LNCAP (cell line): ENCODE data around the gene LCA5.

Experiments used
- TF ChIP-seq, protein P1 (sequence below): fragments of 450-650 bp; IDR thresholded peaks from 2 replicates; pipeline ENCODE4 v1.5.1; 2017; ENCODE audit warnings: mild to moderate bottlenecking

The LCA5 gene

DNA sequence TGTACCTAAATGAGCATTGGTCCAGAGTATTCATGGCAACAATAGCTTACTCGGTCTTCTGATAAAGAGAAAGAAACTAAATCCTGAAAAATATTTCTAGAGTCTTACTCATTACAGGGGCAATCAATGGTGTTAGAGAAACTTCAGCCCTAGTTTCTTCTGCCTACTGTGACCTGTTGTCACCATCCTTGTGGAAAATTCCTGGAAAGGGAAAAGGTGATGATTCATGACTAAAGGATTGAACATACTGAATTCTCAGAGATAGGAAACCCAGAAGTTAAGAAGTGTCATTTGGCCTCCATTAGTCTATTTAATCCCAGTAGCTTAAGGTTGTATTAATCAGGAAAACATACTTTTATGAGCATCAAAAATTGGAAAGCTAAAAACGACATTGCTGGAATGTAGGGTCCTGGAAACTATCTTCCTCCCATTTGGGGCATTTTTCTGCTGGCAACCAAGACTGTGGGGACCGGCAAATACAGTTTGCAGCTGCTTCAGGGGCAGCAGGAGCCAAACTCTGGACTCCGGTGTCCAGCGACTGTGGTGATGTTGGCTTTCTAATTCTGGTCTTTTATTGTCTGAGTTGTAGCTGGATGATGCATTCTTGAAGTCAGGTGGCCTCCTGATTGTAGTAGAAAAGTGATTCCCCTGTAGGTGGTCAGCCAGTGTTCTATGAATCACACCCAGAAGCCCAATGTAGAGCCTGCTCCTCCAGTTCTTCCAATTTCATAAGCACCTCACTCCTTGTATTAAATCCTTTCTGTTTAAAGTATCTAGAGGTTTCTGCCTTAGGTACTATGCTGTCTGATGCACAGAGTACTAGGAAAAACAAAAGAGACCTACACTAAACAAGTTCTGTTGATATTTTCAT, 67.6 kb downstream of the LCA5 start:
- TF ChIP-seq, protein P1, sequence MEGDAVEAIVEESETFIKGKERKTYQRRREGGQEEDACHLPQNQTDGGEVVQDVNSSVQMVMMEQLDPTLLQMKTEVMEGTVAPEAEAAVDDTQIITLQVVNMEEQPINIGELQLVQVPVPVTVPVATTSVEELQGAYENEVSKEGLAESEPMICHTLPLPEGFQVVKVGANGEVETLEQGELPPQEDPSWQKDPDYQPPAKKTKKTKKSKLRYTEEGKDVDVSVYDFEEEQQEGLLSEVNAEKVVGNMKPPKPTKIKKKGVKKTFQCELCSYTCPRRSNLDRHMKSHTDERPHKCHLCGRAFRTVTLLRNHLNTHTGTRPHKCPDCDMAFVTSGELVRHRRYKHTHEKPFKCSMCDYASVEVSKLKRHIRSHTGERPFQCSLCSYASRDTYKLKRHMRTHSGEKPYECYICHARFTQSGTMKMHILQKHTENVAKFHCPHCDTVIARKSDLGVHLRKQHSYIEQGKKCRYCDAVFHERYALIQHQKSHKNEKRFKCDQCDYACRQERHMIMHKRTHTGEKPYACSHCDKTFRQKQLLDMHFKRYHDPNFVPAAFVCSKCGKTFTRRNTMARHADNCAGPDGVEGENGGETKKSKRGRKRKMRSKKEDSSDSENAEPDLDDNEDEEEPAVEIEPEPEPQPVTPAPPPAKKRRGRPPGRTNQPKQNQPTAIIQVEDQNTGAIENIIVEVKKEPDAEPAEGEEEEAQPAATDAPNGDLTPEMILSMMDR: no peak

DNA sequence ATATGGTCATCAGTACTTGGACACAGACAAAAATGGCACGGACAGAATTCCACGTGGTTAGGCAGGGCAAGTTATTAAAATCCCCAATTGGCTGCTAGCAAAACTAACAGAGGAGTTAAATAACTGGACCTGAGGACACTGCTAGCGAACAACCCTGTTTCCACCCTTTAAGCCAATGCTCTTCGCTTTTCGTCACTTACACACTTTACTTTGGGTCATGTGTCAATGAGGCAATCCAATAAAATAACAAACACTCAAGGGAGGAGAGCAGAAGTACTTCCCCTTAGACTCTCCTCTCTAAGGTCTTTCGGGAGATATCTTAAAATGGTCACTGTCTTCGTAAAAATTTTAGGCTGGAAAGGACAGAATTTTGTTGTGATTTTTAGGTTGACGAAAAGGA, 68.6 kb downstream of the LCA5 start:
- TF ChIP-seq, protein P1: no peak

DNA sequence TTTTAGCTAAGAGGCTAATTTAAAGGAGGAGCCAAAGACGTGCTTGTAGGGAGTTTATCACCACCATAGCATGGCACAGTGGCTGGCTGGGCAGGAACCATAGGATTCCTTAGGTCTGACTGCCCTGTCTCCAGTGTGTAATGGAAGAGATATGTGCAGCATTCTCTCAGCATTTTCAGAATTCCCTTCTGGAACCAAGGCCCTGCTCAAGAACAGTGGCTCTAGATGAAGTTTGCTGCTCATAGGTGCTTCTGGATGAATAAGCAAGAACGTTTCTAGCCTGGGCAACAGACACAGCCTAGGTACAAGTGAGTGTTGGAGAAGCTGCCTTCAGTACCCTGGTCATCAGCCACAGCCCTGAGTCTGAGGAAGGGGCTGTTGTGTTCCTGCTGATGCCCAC, 69.1 kb downstream of the LCA5 start:
- TF ChIP-seq, protein P1: no peak

DNA sequence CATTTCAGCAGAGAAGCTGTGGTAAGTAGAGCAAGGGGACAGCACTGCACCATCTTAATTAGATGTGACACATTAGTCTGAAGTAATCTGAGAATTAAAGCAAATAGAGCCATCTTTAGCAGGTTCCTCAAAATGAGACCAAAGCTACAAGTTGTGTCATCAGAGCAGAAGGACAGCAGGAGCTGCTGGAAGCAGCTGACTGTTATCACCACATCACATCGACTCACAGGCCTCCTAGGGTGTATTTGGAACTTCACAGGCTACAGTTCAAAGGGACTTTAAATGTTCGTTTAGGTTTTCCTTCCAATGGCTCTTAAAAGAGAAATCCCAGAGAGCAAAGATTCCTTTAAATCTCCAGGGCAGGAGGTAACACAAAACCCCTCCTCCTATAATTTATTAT, 69.5 kb downstream of the LCA5 start:
- TF ChIP-seq, protein P1: no peak

DNA sequence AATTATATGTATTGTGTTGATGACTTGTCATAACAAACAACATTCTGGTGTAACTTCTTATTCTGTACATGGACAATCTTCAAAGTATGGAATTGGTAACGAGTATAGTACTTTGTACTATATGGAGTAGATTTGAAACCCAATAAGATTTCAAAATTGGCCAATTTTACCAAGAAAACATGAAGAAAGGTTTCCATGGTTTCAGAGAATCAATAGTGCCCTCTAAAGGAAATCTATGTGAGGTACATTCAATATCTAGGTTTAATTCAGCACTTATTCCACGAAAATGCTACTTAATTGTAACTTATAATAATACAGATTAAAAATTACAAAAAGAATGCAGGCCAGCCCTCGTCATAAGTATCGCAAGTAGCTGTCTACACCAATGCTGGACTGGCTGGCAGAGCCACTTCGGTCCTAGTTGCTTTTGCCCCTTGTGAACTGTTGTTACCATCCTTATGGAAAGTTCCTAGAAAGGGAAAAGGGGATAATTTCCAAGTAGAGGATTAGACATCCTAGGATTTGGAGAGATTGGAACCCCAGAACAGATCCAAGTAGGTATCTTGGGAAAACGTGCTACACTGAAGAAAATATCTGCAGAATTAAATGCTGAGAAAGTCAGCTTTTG, 70.9 kb downstream of the LCA5 start:
- TF ChIP-seq, protein P1: peak; percentile 57

DNA sequence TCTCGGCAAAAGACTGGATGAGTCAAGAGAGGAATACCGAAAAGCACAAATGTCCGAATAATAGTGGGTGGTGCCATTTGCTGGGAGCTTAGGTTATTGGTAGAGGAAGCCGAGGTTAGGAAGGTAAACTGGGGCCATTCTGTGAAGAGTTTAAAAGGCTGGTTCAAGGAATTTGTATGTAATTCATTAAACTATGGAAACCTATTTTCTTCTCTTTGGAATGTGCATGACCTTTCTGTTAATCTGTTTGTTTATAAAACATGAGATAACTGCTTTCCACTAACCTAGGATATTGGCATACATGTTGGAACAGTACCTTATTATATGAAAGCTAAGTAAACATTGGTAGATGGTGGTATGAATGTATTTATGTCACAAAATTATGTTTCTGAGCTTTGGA, 71.8 kb downstream of the LCA5 start:
- TF ChIP-seq, protein P1: no peak

DNA sequence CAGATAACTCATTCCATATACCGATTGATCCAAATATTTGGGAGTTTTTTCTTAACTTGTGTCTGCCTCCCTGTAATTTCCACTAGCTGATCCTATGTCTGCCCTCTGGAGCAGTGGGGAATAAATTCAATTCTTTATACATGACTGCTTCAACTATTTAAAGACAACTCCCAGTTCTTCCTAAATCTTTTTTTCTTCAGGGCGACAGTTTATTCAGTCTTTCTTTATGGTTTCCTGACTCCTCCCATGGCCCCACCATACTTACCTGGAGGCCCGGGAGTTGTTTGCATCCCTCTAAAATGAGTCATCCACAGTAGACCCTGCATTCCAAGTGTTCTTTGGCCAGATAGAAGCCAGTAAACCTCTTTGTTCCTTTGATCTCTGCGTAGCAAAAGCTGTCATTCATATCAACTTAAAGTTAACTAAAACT, 73.6 kb downstream of the LCA5 start:
- TF ChIP-seq, protein P1: no peak
